Measurements from ENCODE around the gene KLHL6. TPM values are rescaled to one million over a fixed set of nuclear protein-coding genes. Genes with fewer than 3 reads are reported as not detected.
A peak's percentile ranks its signal among the peaks of the same experiment; 100 is the strongest.
"Not testable (repeated sequence)": the region's sequence is repeated elsewhere in the genome, so short reads cannot be mapped to it uniquely, and the experiment has no call there.

Gene KLHL6
- total RNA-seq, 1 donor from 2014 or later, result under 0.01 TPM

- DNase-seq (ENCODE audit: low read depth), result no peak
These were observed 107.0 kb downstream of the KLHL6 start for GRCh38 chr3:183448369-183449128.

- peak; percentile 79 for DNase-seq (ENCODE audit: low read depth)
These were observed 108.1 kb downstream of the KLHL6 start for GRCh38 chr3:183447206-183448001.

GRCh38 chr3:183446838-183447205 lies 108.7 kb downstream of the KLHL6 start:
- DNase-seq (ENCODE audit: low read depth), result no peak

- no peak for DNase-seq (ENCODE audit: low read depth)
These were observed 110.8 kb downstream of the KLHL6 start for GRCh38 chr3:183444748-183445147.

- DNase-seq (ENCODE audit: low read depth), result no peak
These were observed 111.8 kb downstream of the KLHL6 start for GRCh38 chr3:183443395-183444385.

DNA sequence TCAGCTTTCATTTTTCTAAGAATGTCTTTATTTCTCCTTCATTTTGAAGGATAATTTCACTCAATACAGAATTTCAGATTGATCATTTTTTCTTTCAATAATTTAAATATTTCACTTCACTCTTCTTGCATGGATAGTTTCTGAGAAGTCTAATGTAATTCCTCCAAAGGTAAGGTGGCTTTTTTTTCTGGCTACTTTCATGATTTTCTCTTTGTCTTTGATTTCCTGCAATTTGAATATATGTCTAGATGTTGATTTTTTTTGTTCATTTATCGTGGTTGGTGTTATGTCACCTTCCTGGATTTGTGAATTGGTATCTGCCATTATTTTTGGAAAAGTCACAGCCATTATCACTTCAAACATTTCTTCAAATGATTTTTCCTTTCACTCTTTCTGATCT lies 112.5 kb downstream of the KLHL6 start:
- DNase-seq (ENCODE audit: low read depth), result no peak

- DNase-seq (ENCODE audit: low read depth), result not testable (repeated sequence)
These were observed 115.0 kb downstream of the KLHL6 start for GRCh38 chr3:183440521-183440920.

GRCh38 chr3:183439515-183439914 lies 116.0 kb downstream of the KLHL6 start:
- DNase-seq (ENCODE audit: low read depth), result peak; percentile 13

GRCh38 chr3:183438735-183439134 lies 116.8 kb downstream of the KLHL6 start:
- no peak for DNase-seq (ENCODE audit: low read depth)

DNA sequence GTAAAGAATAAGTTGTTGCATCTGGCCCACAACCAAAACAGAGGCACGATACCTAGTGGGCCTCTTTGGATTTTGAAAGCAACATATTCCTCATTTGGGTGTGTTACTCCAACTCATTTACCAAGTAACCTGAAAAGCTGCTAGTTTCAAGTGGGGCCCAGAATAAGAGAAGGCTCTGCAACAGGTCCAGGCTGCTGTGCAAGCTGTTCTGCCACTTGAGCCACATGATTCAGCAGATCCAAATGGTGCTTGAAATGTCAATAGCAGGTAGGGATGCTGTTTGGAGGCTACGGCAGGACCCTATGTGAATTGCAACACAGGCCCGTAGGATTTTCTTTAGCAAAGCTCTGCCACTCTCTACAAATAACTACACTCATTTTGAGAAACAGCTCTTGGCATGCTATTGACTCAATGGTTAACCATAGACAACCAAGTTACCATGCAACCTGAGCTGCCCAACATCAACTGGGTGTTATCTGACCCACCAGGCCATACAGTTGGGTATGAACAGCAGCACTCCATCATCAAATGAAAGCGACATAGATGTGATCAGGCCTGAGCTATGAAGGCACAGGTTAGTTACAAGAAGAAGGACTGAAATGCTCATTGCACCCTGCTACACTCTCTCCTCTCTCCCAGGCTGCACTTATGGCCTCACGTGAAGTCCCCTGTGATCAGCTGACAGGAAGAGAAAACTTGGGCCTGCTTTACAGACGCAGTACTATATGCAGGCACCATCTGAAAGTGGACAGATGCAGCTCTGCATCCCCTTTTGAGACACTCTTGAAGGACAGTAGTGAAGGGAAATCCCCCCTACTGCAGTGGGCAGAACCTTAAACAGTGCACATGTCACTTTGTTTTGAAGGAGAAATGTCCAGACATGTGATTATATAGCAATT lies 117.6 kb downstream of the KLHL6 start:
- no peak for DNase-seq (ENCODE audit: low read depth)

Other genes starting within 250 kb of the KLHL6 start
- 0.25 and 2.1 TPM in 2 replicates for gene MCF2L2, start 127.1 kb downstream of the KLHL6 start, total RNA-seq
- 78.5 and 122 TPM in 2 replicates for gene KLHL24, start 79.9 kb upstream of the KLHL6 start, total RNA-seq
- gene YEATS2, start 142.1 kb upstream of the KLHL6 start, total RNA-seq, result 21.2 and 43.9 TPM in 2 replicates